Body of pancreas (tissue), 4 donors: ENCODE results near the gene BRME1. TPM values are rescaled to one million over a fixed set of nuclear protein-coding genes. Genes with fewer than 3 reads are reported as not detected.

Experiments
- ATAC-seq: fragments of 150-250 bp; one replicate; pipeline ENCODE4 v1.9.1; 2016
- DNase-seq, 4 donors: peaks; one replicate each; pipeline ENCODE4 v3.0.0-alpha.2; 2019
- H3K27ac ChIP-seq, 4 donors: fragments of 200-600 bp; sonication (generic); 1 replicate in 3 of 4; 2 replicates in 1 of 4; pipeline versions ENCODE4 v1.5.1 to v1.6.1; 2016 to 2019; ENCODE audit warnings: mild to moderate bottlenecking in 1 of 4, mixed read lengths in 1 of 4, moderate library complexity in 1 of 4
- H3K27me3 ChIP-seq, 2 donors: fragments of 200-600 bp; sonication (generic); one replicate each; pipeline ENCODE4 v1.6.0; 2016; ENCODE audit warnings: mild to moderate bottlenecking in 1 of 2
- H3K36me3 ChIP-seq, 2 donors: fragments of 200-600 bp; sonication (generic); replicated peaks in 1 of 2; 2 replicates each; pipeline ENCODE4 v1.5.1; 2016; ENCODE audit warnings: low read depth in 2 of 2; ENCODE audit not compliant: insufficient read depth in 1 of 2
- H3K4me1 ChIP-seq: fragments of 200-600 bp; sonication (generic); one replicate; pipeline ENCODE4 v1.6.0; 2016
- H3K4me3 ChIP-seq, 2 donors: fragments of 200-600 bp; sonication (generic); 1 replicate in 1 of 2; 2 replicates in 1 of 2; pipeline ENCODE4 v1.5.1; 2016 to 2019
- H3K9me3 ChIP-seq, 3 donors: fragments of 200-600 bp; sonication (generic); 1 replicate in 2 of 3; 2 replicates in 1 of 3; pipeline ENCODE4 v1.5.1; 2016
- CTCF ChIP-seq, 7 experiments: fragments of 450-650 bp in 4 of 7; fragments of 200-600 bp in 3 of 7; sonication (generic) in 3 of 7; IDR thresholded peaks; one replicate each; pipeline ENCODE4 v1.5.1; 2016 to 2019; ENCODE audit warnings: antibody characterized with exemption in 7 of 7
- POLR2A ChIP-seq, 3 donors: fragments of 450-650 bp; IDR thresholded peaks; one replicate each; pipeline ENCODE4 v1.6.1; 2016; ENCODE audit warnings: antibody characterized with exemption in 3 of 3, mild to moderate bottlenecking in 2 of 3
- WGBS, 2 donors: methylation state at CpG; one replicate each; pipeline ENCODE4 v1.1.5; 2017; 5-methylcytosine and 5-hydroxymethylcytosine counted together
- intact Hi-C: fragments of 100-400 bp; cut with DNase I; formaldehyde crosslinking; loops from one replicate; pipeline ENCODE4 v1.15.1; 2023
- total RNA-seq, 2 donors: library from RNA; depleted of rRNA; stranded (reverse); fragments of >200 nt; gene quantifications; one replicate each; pipeline ENCODE4 v1.1.0, GENCODE V29; 2016

BRME1 gene
- total RNA-seq, 2 donors from 2014 or later, result 3.0 to 4.9 TPM

- H3K4me3 ChIP-seq, result no peak overlapping the region
- ATAC-seq (no peak), DNase-seq (no peak)
- intact Hi-C loops, result no loop called here
- 44 to 46% methylated on average over 5 to 6 of the region's 6 CpGs for WGBS, 2 donors
- H3K4me1 ChIP-seq, result peaks cover 61% of the 10 kb centered on the region
- peaks cover 0 to 4% of the 10 kb centered on the region in 2 donors for H3K36me3 ChIP-seq
- no peaks in the 10 kb centered on the region for H3K27me3 ChIP-seq
- H3K9me3 ChIP-seq, result no peaks in the 10 kb centered on the region
- no peak for TF ChIP-seq CTCF (IDR thresholded peaks at IDR 0.05)
- no peak for TF ChIP-seq POLR2A (IDR thresholded peaks at IDR 0.05)
- peak overlapping the region; percentile 83 to 96 (median 92) for H3K27ac ChIP-seq
Observed at GRCh38 chr19:13839938-13840304, 66.0 kb downstream of the BRME1 start.

GRCh38 chr19:13839130-13839937, 66.6 kb downstream of the BRME1 start:
- peak; percentile 62 to 81 (median 76) for DNase-seq
- H3K36me3 ChIP-seq, result peaks cover 0 to 4% of the 10 kb centered on the region in 2 donors
- H3K4me1 ChIP-seq, result peaks cover 65% of the 10 kb centered on the region
- H3K4me3 ChIP-seq, result no peak overlapping the region
- intact Hi-C loops, result no loop called here
- TF ChIP-seq POLR2A (IDR thresholded peaks at IDR 0.05) (peak in 2 of 3 donors; percentile 59 to 64), CTCF (IDR thresholded peaks at IDR 0.05) (peak in 1 of 7 experiments; percentile 7)
- H3K27ac ChIP-seq, result peak overlapping the region; percentile 83 to 96 (median 92)
- peak; percentile 40 for ATAC-seq
- WGBS, 2 donors, result 26 to 29% methylated on average over 28 to 36 of the region's 36 CpGs
- no peaks in the 10 kb centered on the region for H3K27me3 ChIP-seq
- H3K9me3 ChIP-seq, result no peaks in the 10 kb centered on the region

- 71 to 79% methylated on average over 16 to 18 of the region's 18 CpGs for WGBS, 2 donors
- peak overlapping the region; percentile 83 to 96 (median 92) for H3K27ac ChIP-seq
Observed at GRCh38 chr19:13838435-13839129, 67.3 kb downstream of the BRME1 start.

More at GRCh38 chr19:13838435-13839129, 67.3 kb downstream of the BRME1 start:
- Histone ChIP-seq H3K9me3 (no peaks in the 10 kb centered on the region), H3K4me3 (no peak overlapping the region), H3K36me3 (peaks cover 0 to 4% of the 10 kb centered on the region in 2 donors), H3K27me3 (no peaks in the 10 kb centered on the region), H3K4me1 (peaks cover 67% of the 10 kb centered on the region)
- intact Hi-C loops, result no loop called here
- DNase-seq (no peak), ATAC-seq (no peak)
- no peak for TF ChIP-seq CTCF (IDR thresholded peaks at IDR 0.05)
- TF ChIP-seq POLR2A (IDR thresholded peaks at IDR 0.05), result no peak
